GM20431 (cell line): ENCODE measurements around the gene ELF1.
"Not testable (repeated sequence)": the region's sequence is repeated elsewhere in the genome, so short reads cannot be mapped to it uniquely, and the experiment has no call there.

Source experiments
- in situ Hi-C: fragments of 300-500 bp; cut with MseI, MboI; formaldehyde crosslinking; loops from one replicate; pipeline ENCODE4 v1.15.0; 2020; ENCODE audit warnings: low sequenced_read_pairs; ENCODE audit not compliant: unreplicated experiment

Gene ELF1

GRCh38 chr13:41048640-41049039 lies 29.5 kb upstream of the ELF1 start:
- in situ Hi-C loops = no loop called here

- in situ Hi-C loops = not testable (repeated sequence)
Observed at GRCh38 chr13:41042419-41042818, 23.3 kb upstream of the ELF1 start.

GRCh38 chr13:41040584-41041334 lies 21.6 kb upstream of the ELF1 start:
- in situ Hi-C loops = no loop called here

GRCh38 chr13:41039746-41040145 lies 20.6 kb upstream of the ELF1 start:
- in situ Hi-C loops = no loop called here

- in situ Hi-C loops = not testable (repeated sequence)
Observed at GRCh38 chr13:41036557-41036956, 17.4 kb upstream of the ELF1 start.

GRCh38 chr13:41034881-41035280 lies 15.8 kb upstream of the ELF1 start:
- in situ Hi-C loops = no loop called here

GRCh38 chr13:41034382-41034781 lies 15.3 kb upstream of the ELF1 start:
- in situ Hi-C loops = no loop called here

- in situ Hi-C loops = no loop called here
Observed at GRCh38 chr13:41032691-41033376, 13.7 kb upstream of the ELF1 start.

GRCh38 chr13:41029629-41030028 lies 10.5 kb upstream of the ELF1 start:
- in situ Hi-C loops = no loop called here

GRCh38 chr13:41028051-41028450 lies 8.9 kb upstream of the ELF1 start:
- in situ Hi-C loops = no loop called here

GRCh38 chr13:41026788-41027187 lies 7.7 kb upstream of the ELF1 start:
- in situ Hi-C loops = no loop called here

GRCh38 chr13:41025518-41025917 lies 6.4 kb upstream of the ELF1 start:
- in situ Hi-C loops = no loop called here

- in situ Hi-C loops = no loop called here
Observed at GRCh38 chr13:41019578-41020347, 647 bp upstream of the ELF1 start.

- in situ Hi-C loops = no loop called here
Observed at GRCh38 chr13:41018602-41018948, 541 bp downstream of the ELF1 start.

GRCh38 chr13:41017817-41018601 lies 1.1 kb downstream of the ELF1 start:
- in situ Hi-C loops = no loop called here

GRCh38 chr13:41017159-41017558 lies 2.0 kb downstream of the ELF1 start:
- in situ Hi-C loops = no loop called here

GRCh38 chr13:41015920-41016319 lies 3.2 kb downstream of the ELF1 start:
- in situ Hi-C loops = no loop called here

GRCh38 chr13:41013835-41014234 lies 5.3 kb downstream of the ELF1 start:
- in situ Hi-C loops = no loop called here

GRCh38 chr13:41012536-41012935 lies 6.6 kb downstream of the ELF1 start:
- in situ Hi-C loops = no loop called here

- in situ Hi-C loops = no loop called here
Observed at GRCh38 chr13:41011382-41011956, 7.6 kb downstream of the ELF1 start.
